SU-DHL-6 (cell line): ENCODE results near the gene UGGT2.
"Not testable (repeated sequence)": the region's sequence is repeated elsewhere in the genome, so short reads cannot be mapped to it uniquely, and the experiment has no call there.

Source experiments
- H2AFZ ChIP-seq: fragments of 200-600 bp; sonication (generic); 2 replicates; pipeline ENCODE4 v1.6.1; 2014; ENCODE audit warnings: low read depth, mild to moderate bottlenecking, moderate library complexity, mixed read lengths, antibody characterized with exemption, low read length; ENCODE audit not compliant: severe bottlenecking
- H3F3A ChIP-seq: fragments of 200-600 bp; shearing (Covaris generic); 2 replicates; pipeline ENCODE4 v1.6.0; 2016; ENCODE audit warnings: antibody characterized with exemption, mild to moderate bottlenecking; ENCODE audit not compliant: insufficient read depth
- H3K27ac ChIP-seq: fragments of 200-600 bp; sonication (generic); 2 replicates; pipeline ENCODE4 v1.5.1; 2016; ENCODE audit warnings: low read depth, mild to moderate bottlenecking, low read length, moderate library complexity, mixed read lengths
- H3K27me3 ChIP-seq: fragments of 200-600 bp; sonication (generic), shearing (Covaris generic); 2 replicates; pipeline ENCODE4 v1.6.0; 2014; ENCODE audit warnings: mild to moderate bottlenecking, low read length
- H3K36me3 ChIP-seq: fragments of 200-600 bp; sonication (generic); 2 replicates; pipeline ENCODE4 v1.6.1; 2014; ENCODE audit warnings: mild to moderate bottlenecking, low read length, mixed read lengths
- H3K4me2 ChIP-seq: fragments of 300-600, 200-600 bp; shearing (Covaris generic), sonication (generic); 2 replicates; pipeline ENCODE4 v1.6.0; 2014; ENCODE audit warnings: low read length, low read depth, mild to moderate bottlenecking; ENCODE audit not compliant: poor library complexity, severe bottlenecking
- H3K4me3 ChIP-seq: fragments of 200-600 bp; sonication (generic); 2 replicates; pipeline ENCODE4 v1.5.1; 2014; ENCODE audit warnings: antibody characterized with exemption, low read length, mild to moderate bottlenecking, mixed read lengths; ENCODE audit not compliant: insufficient read depth, poor library complexity, severe bottlenecking
- H3K79me2 ChIP-seq: fragments of 200-600 bp; sonication (generic); 2 replicates; pipeline ENCODE4 v1.6.1; 2014; ENCODE audit warnings: mild to moderate bottlenecking, low read length, moderate library complexity; ENCODE audit not compliant: insufficient read depth
- H3K9ac ChIP-seq: fragments of 200-600 bp; sonication (generic); 2 replicates; pipeline ENCODE4 v1.7.0; 2014; ENCODE audit warnings: mild to moderate bottlenecking, low read length
- H3K9me2 ChIP-seq: fragments of 200-600 bp; sonication (generic); replicated peaks from 2 replicates; pipeline ENCODE4 v1.6.1; 2014; ENCODE audit warnings: low read length; ENCODE audit not compliant: insufficient read depth
- H3K9me3 ChIP-seq: fragments of 200-600 bp; sonication (generic); 2 replicates; pipeline ENCODE4 v1.6.1; 2014; ENCODE audit warnings: low read length, mixed read lengths; ENCODE audit not compliant: insufficient read depth
- H4K20me1 ChIP-seq: fragments of 200-600 bp; sonication (generic); 2 replicates; pipeline ENCODE4 v1.6.1; 2014; ENCODE audit warnings: low read depth, mild to moderate bottlenecking, antibody characterized with exemption, low read length, moderate library complexity, mixed read lengths
- EZH2phosphoT487 ChIP-seq: fragments of 200-600 bp; sonication (generic), shearing (Covaris generic); conservative IDR thresholded peaks from 2 replicates; pipeline ENCODE4 v1.6.1; 2018; ENCODE audit warnings: mild to moderate bottlenecking, antibody characterized with exemption, low read length, moderate library complexity, mixed read lengths
- TF ChIP-seq, protein P1 (sequence below): fragments of 200-600 bp; sonication (generic); IDR thresholded peaks from one replicate; pipeline ENCODE4 v1.5.1; 2017; ENCODE audit warnings: antibody characterized with exemption, mild to moderate bottlenecking, low read length, moderate library complexity; ENCODE audit not compliant: insufficient read depth, poor library complexity, severe bottlenecking

UGGT2 gene

DNA sequence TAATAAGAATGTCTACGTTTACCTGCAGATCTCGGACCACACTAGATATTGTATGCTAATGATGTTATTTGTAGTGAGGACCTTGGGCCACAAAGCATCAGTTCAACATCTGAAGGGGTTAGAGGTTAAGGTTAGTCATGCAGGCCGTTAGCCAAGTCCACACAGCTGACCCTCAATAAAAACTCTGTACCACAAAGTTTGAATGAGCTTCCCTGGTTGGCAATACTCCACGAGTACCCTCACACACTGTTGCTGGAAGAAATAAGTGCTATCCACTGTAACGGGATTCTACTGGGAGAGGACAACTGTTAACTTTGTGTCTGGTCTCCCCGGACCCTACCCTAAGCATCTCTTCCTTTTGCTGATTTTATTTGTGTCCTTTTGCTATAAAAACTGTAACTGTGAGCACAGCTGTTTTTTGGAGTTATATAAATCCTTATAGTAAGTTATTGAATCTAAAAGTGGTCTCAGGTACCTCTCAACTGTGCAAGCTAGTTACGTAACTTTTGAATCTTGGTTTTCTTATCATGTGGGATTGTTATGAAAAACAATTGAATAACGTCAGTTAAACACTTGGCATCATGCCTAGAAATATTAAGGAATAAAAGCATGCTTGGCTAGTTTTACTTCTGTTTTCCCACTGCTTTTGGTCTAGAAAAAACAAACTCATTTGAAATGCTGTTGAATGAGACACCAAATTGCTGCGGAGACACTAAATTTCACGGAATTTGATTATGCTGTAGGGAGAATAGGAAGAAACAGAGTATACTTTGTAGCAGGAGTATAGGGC, 194.7 kb downstream of the UGGT2 start:
- Histone ChIP-seq H3K9me2 (no peaks in the 10 kb centered on the region), H3K36me3 (peaks cover 3% of the 10 kb centered on the region; the same call in 1 of the 2 replicates), H4K20me1 (no peaks in the 10 kb centered on the region), H3K9me3 (no peaks in the 10 kb centered on the region), H3K79me2 (no peaks in the 10 kb centered on the region), H3K4me2 (no peak overlapping the region), H3K4me3 (no peak overlapping the region), H3F3A (no peaks in the 10 kb centered on the region), H2AFZ (no peak overlapping the region), H3K9ac (no peak overlapping the region), H3K27ac (no peak overlapping the region), H3K27me3 (no peaks in the 10 kb centered on the region)
- TF ChIP-seq, protein P1, sequence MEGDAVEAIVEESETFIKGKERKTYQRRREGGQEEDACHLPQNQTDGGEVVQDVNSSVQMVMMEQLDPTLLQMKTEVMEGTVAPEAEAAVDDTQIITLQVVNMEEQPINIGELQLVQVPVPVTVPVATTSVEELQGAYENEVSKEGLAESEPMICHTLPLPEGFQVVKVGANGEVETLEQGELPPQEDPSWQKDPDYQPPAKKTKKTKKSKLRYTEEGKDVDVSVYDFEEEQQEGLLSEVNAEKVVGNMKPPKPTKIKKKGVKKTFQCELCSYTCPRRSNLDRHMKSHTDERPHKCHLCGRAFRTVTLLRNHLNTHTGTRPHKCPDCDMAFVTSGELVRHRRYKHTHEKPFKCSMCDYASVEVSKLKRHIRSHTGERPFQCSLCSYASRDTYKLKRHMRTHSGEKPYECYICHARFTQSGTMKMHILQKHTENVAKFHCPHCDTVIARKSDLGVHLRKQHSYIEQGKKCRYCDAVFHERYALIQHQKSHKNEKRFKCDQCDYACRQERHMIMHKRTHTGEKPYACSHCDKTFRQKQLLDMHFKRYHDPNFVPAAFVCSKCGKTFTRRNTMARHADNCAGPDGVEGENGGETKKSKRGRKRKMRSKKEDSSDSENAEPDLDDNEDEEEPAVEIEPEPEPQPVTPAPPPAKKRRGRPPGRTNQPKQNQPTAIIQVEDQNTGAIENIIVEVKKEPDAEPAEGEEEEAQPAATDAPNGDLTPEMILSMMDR = no peak
- no peak for TF ChIP-seq EZH2phosphoT487

DNA sequence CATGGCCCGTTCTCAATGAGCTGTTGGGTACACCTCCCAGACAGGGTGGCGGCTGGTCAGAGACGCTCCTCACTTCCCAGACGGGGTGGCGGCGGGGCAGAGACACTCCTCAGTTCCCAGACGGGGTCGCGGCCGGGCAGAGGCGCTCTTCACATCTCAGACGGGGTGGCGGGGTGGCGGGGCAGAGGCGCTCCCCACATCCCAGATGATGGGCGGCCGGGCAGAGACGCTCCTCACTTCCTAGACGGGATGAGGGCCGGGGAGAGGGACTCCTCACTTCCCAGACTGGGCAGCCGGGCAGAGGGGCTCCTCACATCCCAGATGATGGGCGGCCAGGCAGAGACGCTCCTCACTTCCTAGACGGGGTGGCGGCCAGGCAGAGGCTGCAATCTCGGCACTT, 207.5 kb downstream of the UGGT2 start:
- not testable (repeated sequence) for H3K27me3 ChIP-seq, H4K20me1 ChIP-seq

DNA sequence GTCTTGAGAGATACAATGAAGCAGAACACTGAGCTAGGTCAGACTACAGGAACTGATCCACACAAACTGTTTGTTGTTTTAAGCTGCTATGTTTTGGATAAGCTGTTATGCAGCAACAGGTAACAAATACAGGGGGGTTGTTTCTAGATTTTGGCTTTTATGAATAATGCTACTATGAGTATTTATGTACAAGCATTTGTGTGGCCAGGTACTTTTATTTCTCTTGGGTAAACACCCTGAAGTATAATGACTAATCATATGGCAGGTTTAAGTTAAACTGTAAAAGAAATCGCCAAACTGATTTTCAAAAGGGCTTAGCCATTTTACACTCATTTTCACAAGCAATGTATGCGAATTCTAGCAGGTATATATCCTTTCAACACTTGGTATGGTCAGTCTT, 210.3 kb downstream of the UGGT2 start:
- no peaks in the 10 kb centered on the region; the same call in 1 of the 2 replicates for H3K9me3 ChIP-seq
- no peaks in the 10 kb centered on the region for H3K27me3 ChIP-seq
- H2AFZ ChIP-seq = no peak overlapping the region
- no peak overlapping the region for H3K27ac ChIP-seq
- no peaks in the 10 kb centered on the region for H3K9me2 ChIP-seq
- no peak overlapping the region for H3K4me3 ChIP-seq
- H3F3A ChIP-seq = no peaks in the 10 kb centered on the region
- H3K79me2 ChIP-seq = no peaks in the 10 kb centered on the region
- H3K9ac ChIP-seq = no peak overlapping the region
- H3K36me3 ChIP-seq = no peaks in the 10 kb centered on the region
- H3K4me2 ChIP-seq = no peak overlapping the region
- H4K20me1 ChIP-seq = no peaks in the 10 kb centered on the region
- TF ChIP-seq EZH2phosphoT487 = no peak
- TF ChIP-seq, protein P1 = no peak

More for the DNA sequence above, 207.5 kb downstream of the UGGT2 start:
- H3K9me2 ChIP-seq, H3K9ac ChIP-seq, H3K9me3 ChIP-seq, H2AFZ ChIP-seq, H3K4me2 ChIP-seq, H3K79me2 ChIP-seq, H3K36me3 ChIP-seq, H3F3A ChIP-seq, H3K27ac ChIP-seq, H3K4me3 ChIP-seq: not testable (repeated sequence)

DNA sequence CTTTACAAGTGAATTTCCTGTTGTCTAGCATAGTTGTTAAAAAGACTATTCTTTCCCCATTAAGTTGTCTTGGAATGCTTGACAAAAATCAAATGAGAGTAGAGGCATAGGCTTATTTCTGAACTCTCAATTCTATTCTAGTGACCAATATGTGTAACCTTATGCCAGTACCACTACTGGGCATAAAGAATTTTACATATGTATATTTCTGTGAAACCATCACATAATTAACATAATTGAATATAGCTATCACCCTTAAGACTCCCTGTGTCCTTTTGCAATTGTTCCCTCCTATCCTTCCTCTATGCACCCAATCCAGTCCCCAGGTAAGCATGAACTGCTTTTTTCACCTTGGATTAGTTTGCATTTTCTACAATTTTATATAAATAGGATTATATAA, 211.3 kb downstream of the UGGT2 start:
- H3K4me3 ChIP-seq = no peak overlapping the region
- no peak overlapping the region for H3K27ac ChIP-seq
- TF ChIP-seq EZH2phosphoT487 = no peak
- TF ChIP-seq, protein P1 = no peak
- no peaks in the 10 kb centered on the region for H3K79me2 ChIP-seq
- H3K9me2 ChIP-seq = no peaks in the 10 kb centered on the region
- H2AFZ ChIP-seq = no peak overlapping the region
- H3K9me3 ChIP-seq = no peaks in the 10 kb centered on the region; the same call in 1 of the 2 replicates
- H3K4me2 ChIP-seq = no peak overlapping the region
- no peaks in the 10 kb centered on the region for H4K20me1 ChIP-seq
- H3K9ac ChIP-seq = no peak overlapping the region
- no peaks in the 10 kb centered on the region for H3K36me3 ChIP-seq
- H3F3A ChIP-seq = no peaks in the 10 kb centered on the region
- H3K27me3 ChIP-seq = no peaks in the 10 kb centered on the region
